HG02970 (cell line): ENCODE data around the gene SAG.

ENCODE experiments used
- ATAC-seq: cut with Tn5 transposase; IDR thresholded peaks from one replicate; pipeline ENCODE4 v1.9.1; 2021; ENCODE audit warnings: mild to moderate bottlenecking, moderate library complexity, moderate number of reproducible peaks; ENCODE audit not compliant: unreplicated experiment, low FRiP score

Gene SAG

GRCh38 chr2:233353769-233354499, 46.3 kb downstream of the SAG start, which contains the start of gene DGKD:
TSS of gene DGKD (plus strand) at chr2:233354494. CDS start at chr2:233354519, 25 bp downstream.
- ATAC-seq, result peak; percentile 56

- ATAC-seq, result peak; percentile 36
Measured at GRCh38 chr2:233354500-233354924, 46.9 kb downstream of the SAG start.

GRCh38 chr2:233354971-233355574, 47.5 kb downstream of the SAG start:
- no peak for ATAC-seq

- no peak for ATAC-seq
Measured at GRCh38 chr2:233355916-233356315, 48.3 kb downstream of the SAG start.

GRCh38 chr2:233356546-233357308, 49.1 kb downstream of the SAG start:
- ATAC-seq, result no peak

GRCh38 chr2:233358335-233358734, 50.7 kb downstream of the SAG start:
- no peak for ATAC-seq

- ATAC-seq, result no peak
Measured at GRCh38 chr2:233358947-233359346, 51.3 kb downstream of the SAG start.

- ATAC-seq, result no peak
Measured at GRCh38 chr2:233359823-233360222, 52.2 kb downstream of the SAG start.

GRCh38 chr2:233360771-233361176, 53.2 kb downstream of the SAG start:
- no peak for ATAC-seq

- no peak for ATAC-seq
Measured at GRCh38 chr2:233361297-233361696, 53.7 kb downstream of the SAG start.

- ATAC-seq, result no peak
Measured at GRCh38 chr2:233362742-233363141, 55.1 kb downstream of the SAG start.

- no peak for ATAC-seq
Measured at GRCh38 chr2:233363744-233364235, 56.2 kb downstream of the SAG start.

GRCh38 chr2:233365861-233366520, 58.4 kb downstream of the SAG start:
- no peak for ATAC-seq

- ATAC-seq, result no peak
Measured at GRCh38 chr2:233367586-233367985, 60.0 kb downstream of the SAG start.

- no peak for ATAC-seq
Measured at GRCh38 chr2:233368756-233369155, 61.1 kb downstream of the SAG start.

- no peak for ATAC-seq
Measured at GRCh38 chr2:233369462-233369861, 61.8 kb downstream of the SAG start.

GRCh38 chr2:233369897-233370685, 62.5 kb downstream of the SAG start:
- no peak for ATAC-seq

- ATAC-seq, result no peak
Measured at GRCh38 chr2:233371641-233372040, 64.0 kb downstream of the SAG start.

GRCh38 chr2:233372855-233373254, 65.2 kb downstream of the SAG start:
- no peak for ATAC-seq

GRCh38 chr2:233373316-233373715, 65.7 kb downstream of the SAG start:
- no peak for ATAC-seq
